ENCODE measurements around the gene SLC50A1. TPM values are rescaled to one million over a fixed set of nuclear protein-coding genes. Genes with fewer than 3 reads are reported as not detected.
"Not testable (repeated sequence)": the region's sequence is repeated elsewhere in the genome, so short reads cannot be mapped to it uniquely, and the experiment has no call there.

The SLC50A1 gene
- total RNA-seq, 1 donor from 2014 or later: 27.9 TPM

DNA sequence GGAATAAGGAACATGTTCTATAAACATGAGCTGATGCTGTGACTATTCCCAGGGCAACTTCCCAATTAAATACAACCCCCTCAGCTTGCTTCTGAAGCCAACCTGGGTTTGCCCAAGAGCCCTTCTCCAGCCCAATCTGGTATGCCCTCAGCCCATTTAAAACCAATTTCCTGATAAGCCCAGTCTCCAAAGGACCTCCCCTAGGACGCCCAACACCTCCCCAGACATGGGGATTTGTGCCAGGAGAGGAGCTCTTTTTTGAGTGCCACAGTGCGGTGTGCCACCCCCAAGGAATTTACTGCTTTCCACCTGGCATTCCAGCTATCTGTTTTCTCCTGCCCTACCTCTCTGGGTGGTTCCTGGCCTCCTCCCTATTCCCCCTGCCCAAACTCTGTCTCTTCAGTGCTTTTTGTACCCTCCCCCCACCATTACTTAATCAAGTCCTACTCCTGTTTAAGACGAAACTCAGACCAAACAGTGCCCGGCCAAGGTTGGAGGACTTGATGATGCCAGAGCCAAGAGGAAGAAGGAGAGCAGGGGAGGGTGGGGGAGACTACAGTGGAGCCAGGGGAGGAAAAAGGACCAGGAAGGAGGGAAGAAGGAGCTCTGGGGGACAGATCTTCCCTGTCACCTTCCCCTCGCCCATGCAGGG lies 19.4 kb upstream of the SLC50A1 start:
- intact Hi-C loops (cut with micrococcal nuclease): no loop called here

DNA sequence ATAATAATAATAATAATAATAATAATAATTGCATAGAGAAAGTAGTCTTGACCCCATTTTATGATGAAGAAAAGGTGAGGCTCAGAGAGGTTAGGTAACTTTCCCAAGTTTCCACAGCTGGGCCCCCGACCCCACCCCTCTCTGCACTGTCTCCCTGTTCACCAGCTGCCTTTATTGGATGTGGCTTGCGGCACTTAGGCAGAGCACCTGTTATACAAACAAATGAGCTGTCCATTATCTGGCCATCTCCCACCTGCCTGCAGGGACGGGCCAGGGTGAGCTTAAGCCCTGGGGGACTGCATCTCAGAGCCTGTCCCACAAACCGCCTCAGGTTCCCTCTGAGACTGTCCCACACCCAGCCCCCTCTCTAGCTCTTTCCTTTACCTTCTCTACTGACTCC lies 18.0 kb upstream of the SLC50A1 start:
- intact Hi-C loops (cut with micrococcal nuclease): no loop called here

DNA sequence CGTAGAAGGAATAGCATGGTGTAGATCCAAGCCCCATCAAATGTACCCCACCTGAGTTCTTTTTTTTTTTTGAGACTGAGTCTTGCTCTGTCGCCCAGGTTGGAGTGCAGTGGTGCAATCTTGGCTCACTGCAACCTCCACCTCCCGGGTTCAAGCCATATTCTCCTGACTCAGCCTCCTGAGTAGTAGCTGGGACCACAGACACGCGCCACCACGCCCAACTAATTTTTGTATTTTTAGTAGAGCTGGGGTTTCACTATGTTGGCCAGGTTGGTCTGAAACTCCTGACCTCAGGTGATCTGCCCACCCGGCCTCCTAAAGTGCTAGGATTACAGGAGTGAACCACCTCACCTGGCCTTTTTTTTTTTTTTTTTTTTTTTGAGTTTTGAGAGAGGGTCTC lies 17.6 kb upstream of the SLC50A1 start:
- intact Hi-C loops (cut with micrococcal nuclease): not testable (repeated sequence)

GRCh38 chr1:155120253-155120652 lies 15.4 kb upstream of the SLC50A1 start:
- intact Hi-C loops (cut with micrococcal nuclease): no loop called here

DNA sequence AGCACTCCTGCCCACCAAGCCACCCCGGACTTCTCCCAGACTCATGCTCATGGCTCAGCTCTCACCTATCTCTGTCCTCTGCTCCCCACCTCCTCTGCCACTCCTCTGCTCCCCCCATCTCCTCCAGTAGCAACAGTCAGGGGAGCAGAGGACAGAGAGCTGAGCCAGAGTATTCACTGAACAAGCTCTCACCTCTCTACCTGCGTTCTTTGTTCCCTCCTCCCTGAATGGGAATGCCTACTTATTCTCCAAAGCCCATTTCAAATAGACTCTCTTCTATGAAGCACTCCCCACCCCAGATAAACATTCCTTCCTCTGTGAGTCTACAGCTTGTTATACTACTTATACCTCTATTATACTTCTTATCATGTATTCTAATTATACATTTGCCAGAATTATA lies 14.4 kb upstream of the SLC50A1 start:
- intact Hi-C loops (cut with micrococcal nuclease): no loop called here

DNA sequence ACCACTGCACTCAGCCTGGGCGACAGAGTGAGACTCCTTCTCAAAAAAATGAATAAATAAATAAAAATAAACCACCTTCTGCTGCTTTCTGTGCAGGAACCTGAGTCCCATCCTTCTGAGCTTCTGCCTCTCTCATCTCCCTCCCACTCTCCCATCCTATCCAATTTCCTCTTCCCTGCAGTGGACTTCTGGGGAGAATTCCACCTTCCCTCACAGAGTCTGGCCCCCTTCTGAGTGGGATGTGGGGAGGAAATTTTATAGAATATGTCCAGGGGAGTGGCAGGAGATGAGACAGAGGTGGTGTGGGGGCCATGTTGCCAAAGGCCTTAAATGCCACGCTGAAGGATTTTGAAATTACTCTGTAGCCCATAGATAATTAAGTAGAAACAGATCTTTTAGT lies 13.3 kb upstream of the SLC50A1 start:
- intact Hi-C loops (cut with micrococcal nuclease): no loop called here

GRCh38 chr1:155123801-155124200 lies 11.9 kb upstream of the SLC50A1 start:
- intact Hi-C loops (cut with micrococcal nuclease): no loop called here

DNA sequence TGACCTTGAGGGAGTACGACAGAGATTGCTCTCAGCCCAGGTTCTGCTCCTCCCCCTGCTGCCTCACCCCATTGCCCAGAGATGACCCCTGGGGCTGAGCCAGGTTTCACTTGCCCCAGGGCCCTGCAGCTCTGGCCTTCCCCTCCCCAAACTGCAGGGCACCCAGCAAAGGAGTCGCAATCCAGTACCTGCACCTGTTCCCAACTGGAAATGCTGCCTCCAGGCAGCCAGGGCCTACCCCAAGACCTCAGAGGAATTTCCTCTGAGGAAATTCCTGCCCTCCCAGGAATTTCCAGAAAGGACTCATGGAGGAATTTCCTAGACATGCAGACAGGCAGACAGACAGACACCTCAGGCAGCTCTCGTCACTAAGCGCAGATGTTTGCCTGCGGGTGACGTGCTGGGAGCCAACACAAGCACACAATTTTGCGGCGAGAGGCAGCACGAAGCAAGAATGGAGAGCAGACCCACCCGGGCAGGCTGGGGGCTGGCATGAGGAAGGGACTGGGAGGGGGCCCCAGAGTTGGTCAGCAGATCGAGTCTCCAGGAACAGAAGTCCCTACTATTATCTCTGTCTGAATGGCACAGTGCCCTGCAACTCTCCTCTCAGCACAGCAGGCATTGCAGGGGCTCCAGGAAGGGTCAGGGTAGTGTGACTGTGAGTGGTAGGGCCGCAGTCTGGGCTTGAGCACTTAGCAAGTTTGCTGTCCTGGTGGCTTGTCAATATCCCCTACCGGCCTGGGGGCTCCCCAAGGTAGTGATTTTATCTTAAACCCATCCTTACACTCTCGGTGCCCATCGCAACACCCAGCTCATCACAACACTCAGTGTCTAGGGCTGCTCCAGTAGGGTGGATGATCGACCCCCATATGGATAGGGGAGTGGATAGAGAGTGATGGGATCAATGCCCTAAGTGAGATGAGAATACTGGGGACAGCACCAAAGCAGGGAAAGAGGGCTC lies 10.9 kb upstream of the SLC50A1 start:
- intact Hi-C loops (cut with micrococcal nuclease): no loop called here

- intact Hi-C loops (cut with micrococcal nuclease): no loop called here
Observed at GRCh38 chr1:155125511-155125945, 10.1 kb upstream of the SLC50A1 start.

DNA sequence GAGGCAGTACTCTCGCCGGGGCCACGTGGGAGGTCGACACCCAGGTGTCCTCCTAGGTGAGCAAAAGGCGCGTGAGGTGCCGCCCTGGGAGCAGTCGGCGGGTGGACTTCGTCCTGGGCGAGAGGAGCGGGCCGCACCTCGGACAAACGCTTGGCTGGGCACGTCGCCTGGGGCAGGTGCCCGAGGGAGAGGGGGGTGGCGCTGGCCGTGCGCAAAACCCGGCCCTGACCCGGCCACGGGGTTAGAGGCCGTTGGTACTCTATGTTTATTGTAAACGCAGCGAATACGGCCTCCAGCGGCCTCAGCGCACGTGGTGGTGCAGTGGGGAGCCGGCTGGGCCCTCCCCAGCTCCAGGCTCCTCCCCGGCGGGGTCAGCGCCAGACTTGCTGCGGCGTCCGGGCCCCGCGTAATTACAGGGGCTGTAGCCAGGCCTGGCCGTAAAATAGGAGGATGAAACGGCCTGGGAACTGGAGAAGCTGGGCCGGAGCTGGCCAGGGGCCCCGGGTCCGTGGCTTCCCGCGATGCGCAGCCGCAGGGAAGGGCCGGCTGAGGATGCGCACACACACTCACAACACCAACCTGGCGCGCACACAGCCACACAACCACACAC lies 9.6 kb upstream of the SLC50A1 start:
- intact Hi-C loops (cut with micrococcal nuclease): no loop called here

- intact Hi-C loops (cut with micrococcal nuclease): loop anchor here (1.0 kb wide), 1 partner anchor 9 kb away; the partner anchor contains the start of gene SLC50A1
Observed at GRCh38 chr1:155126556-155127104, 9.0 kb upstream of the SLC50A1 start.

DNA sequence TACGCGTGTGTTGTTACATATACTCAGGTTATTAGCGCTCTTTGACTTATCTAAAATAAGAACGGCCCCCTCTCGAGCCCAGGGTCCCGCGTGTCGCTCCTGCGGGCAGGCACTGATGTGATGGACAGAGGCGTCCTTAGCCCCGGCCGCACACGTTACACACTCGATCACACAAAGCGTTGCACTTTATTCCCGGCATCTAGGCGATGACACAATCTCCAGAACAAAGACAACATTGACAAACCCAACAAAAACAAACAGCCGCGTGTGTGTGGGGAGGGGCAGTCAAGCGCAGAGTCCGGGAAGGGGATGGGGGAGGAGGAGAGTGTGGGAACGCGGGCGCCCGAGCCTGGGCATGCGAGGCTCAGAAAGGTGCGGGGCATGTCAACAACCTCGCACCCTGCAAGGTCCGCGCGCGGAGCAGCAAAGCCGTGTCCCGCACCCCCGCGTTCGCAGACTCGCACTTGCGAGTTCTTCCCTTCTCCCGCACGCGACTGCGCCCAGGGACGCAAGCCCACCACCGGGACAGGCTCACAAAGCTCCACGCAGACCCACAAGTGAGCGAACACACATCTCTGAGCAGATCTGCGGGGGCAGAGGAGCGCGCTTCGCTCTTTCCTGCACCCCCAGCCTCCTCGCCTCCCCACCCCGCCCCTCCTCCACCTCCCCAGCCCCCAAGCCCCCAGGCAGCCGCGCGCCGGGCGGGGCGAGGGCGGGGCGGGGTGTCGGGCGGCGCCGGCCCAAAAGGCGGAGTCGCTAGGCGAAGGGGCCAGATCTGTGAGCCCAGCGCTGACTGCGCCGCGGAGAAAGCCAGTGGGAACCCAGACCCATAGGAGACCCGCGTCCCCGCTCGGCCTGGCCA lies 8.3 kb upstream of the SLC50A1 start, which contains the start of gene EFNA1:
Gene EFNA1, plus strand, starts transcription at position 772 of the 862 bp plus-strand sequence. CDS start 102 bp downstream, outside the sequence.
- intact Hi-C loops (cut with micrococcal nuclease): loop anchor here (1.0 kb wide), 1 partner anchor 8 kb away; the partner anchor contains the start of gene SLC50A1

GRCh38 chr1:155127967-155128754 lies 7.5 kb upstream of the SLC50A1 start:
- intact Hi-C loops (cut with micrococcal nuclease): loop anchor here (1.0 kb wide), 1 partner anchor 7 kb away; the partner anchor contains the start of gene SLC50A1

DNA sequence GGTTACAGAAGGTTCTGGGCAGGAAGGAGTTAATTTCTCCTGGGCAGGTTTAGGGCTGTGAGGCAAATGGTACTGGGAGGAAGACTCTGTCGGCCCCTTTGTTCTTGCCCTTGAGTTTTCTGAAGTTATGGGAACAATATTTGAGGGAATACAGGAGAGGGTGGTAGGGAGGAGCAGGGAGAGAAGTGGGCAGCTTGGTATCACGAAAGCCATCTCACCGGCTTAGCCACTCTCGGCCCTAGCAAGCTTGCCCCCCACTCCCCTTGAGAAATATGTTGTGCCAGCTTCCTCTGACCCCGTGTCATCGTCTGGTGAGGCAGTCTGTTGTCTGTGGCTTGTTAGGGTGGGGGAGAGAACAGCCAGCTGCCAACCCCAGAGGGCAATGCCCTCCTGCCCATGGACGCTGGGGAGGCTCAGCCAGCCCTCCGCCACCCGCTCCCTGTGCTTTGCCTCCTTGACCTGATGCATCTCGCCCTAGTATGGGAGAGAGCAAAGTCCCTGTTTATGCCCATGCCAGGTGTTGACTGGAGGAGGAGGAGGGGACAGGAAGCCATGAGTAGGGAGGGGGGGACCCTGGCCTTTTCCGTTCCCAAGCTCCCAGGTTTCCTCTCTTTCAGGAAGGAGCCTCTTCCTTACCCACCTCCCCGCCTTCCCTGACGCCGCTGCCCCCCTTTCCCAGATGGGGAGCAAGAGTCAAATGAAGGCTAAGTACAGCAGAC lies 6.7 kb upstream of the SLC50A1 start:
- intact Hi-C loops (cut with micrococcal nuclease): no loop called here

GRCh38 chr1:155130272-155131006 lies 5.2 kb upstream of the SLC50A1 start:
- intact Hi-C loops (cut with micrococcal nuclease): no loop called here

DNA sequence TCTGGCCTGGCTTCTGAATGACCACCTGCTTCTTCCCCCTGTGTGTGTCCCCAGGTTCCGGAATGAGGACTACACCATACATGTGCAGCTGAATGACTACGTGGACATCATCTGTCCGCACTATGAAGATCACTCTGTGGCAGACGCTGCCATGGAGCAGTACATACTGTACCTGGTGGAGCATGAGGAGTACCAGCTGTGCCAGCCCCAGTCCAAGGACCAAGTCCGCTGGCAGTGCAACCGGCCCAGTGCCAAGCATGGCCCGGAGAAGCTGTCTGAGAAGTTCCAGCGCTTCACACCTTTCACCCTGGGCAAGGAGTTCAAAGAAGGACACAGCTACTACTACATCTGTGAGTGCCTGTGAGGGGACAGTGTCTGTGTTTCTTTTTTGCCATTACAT lies 4.4 kb upstream of the SLC50A1 start:
- intact Hi-C loops (cut with micrococcal nuclease): no loop called here

GRCh38 chr1:155131856-155132255 lies 3.8 kb upstream of the SLC50A1 start:
- intact Hi-C loops (cut with micrococcal nuclease): no loop called here

GRCh38 chr1:155133799-155134281 lies 1.8 kb upstream of the SLC50A1 start:
- intact Hi-C loops (cut with micrococcal nuclease): loop anchor here (2.0 kb wide), 2 partner anchors 35 to 575 kb away; partner anchors contain the start of gene UBE2Q1

Measured in T-helper 1 cell treated with Interleukin-12 subunit alpha and Interleukin-12 subunit beta and Interleukin-4 antibody, amounts not matched to agents 30 ng/mL and 1 ng/mL, for 36 hours (primary cell).